ENCODE data around the gene NCSTN.

NCSTN gene

GRCh38 chr1:160351629-160352028 is 8.4 kb downstream of the NCSTN start:
- no peak for DNase-seq (ENCODE audit: low read depth, low spot score)

GRCh38 chr1:160352555-160352954 is 9.4 kb downstream of the NCSTN start:
- no peak for DNase-seq (ENCODE audit: low read depth, low spot score)

DNA sequence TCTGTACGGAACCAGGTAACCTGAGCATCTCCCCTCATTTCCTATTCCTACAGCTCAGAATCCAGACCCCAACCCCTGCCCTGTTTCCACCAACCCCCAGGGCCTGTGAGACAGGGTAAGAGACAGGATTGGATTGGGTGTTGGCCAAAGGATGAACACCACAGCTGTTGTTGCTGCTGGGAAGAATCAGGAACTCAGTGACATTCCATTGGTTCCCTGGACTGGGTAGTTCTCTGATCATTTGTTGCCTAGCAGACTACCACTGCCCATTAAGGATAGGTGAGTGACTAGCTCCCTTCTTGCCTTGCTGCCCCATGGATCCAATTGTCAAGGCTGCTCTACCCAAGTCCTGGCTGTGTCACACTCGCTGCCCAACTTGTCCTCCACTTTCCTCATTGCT is 10.0 kb downstream of the NCSTN start:
- no peak for DNase-seq (ENCODE audit: low read depth, low spot score)

GRCh38 chr1:160354388-160354985 is 11.3 kb downstream of the NCSTN start:
- no peak for DNase-seq (ENCODE audit: low read depth, low spot score)

DNA sequence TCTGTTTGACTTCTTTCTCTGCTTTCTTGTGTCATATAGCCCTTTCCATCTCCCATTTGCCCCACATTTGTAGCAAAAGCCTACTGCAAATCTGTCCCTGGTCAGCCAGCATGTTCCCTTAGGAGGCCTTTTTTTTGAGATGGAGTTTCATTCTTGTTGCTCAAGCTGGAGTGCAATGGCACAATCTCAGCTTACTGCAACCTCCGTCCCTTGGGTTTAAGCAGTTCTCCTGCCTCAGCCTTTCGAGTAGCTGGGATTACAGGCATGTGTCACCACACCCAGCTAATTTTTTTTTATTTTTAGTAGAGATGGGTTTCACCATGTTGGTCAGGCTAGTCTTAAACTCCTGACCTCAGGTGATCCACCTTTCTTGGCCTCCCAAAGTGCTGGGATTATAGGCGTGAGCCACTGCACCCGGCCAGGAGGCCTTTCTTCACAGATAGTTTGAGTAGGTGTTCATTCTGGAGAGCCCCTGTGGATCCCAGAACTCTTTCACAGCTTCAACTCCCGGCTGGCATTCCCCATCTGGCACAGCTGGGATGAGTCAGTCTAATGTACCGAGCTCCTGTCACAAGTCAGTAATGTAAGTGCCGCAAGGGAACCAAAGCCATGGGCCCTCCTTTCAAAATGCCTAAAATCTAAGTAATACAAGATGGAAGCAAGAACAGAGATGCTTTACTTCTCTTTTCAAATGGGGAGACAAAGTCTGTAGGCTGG is 14.3 kb downstream of the NCSTN start:
- no peak for DNase-seq (ENCODE audit: low read depth, low spot score)

- no peak for DNase-seq (ENCODE audit: low read depth, low spot score)
Observed at GRCh38 chr1:160358073-160358472, 14.9 kb downstream of the NCSTN start.

DNA sequence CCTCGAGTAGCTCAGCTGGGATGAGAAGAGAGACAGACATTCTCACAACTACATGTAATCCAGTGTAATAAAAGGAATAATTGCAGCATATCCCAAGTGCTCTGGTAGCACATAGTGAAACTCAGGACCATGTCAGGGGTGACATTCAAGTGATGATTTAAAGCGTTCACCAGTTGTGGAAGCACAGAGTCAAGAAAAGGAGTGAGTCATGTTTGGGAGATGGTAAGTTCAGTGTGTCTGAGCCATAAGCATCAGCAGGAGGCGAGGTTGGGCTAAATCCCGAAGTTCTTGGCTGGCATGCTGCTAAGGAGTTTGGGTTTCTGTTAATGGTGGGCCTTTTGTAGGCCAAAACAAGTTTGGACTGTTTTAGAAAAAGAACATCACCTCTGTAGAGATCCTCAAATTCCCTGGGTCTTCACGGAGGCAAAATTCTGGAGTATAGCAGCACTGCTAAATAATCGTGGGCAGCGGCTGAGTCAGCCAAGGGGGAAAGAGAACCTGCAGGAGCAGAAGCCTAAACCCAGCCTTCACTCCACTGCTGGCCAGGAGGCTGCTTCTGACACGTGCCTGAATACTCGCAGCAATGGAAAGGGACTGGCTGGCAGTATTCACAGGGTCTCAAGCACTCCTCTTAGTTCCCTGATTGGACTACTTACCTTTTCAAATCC is 16.5 kb downstream of the NCSTN start:
- DNase-seq (ENCODE audit: low read depth, low spot score) = no peak

DNA sequence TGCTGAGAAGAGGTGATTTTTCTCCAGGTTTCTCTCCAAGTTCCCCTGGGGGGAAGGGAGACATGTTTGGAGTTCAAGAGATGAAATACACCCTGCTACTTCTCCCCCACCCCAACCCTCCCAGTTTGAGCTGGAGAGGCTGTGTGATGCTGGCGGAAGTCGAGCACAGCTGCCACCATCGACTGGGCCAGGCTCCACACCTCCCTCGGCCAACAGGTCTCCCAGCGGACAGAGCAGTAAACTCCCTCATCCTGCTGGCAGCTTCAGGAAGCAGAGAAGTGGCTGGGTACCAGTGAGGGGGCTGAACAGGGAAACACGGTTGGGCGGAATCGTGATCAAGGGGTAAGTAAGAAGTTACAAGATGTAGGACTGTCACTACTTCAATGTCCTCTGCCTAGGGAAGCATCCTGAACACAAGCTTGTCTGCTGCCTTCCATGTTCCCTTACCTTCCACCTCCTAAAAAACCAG is 17.1 kb downstream of the NCSTN start:
- DNase-seq (ENCODE audit: low read depth, low spot score) = no peak

DNA sequence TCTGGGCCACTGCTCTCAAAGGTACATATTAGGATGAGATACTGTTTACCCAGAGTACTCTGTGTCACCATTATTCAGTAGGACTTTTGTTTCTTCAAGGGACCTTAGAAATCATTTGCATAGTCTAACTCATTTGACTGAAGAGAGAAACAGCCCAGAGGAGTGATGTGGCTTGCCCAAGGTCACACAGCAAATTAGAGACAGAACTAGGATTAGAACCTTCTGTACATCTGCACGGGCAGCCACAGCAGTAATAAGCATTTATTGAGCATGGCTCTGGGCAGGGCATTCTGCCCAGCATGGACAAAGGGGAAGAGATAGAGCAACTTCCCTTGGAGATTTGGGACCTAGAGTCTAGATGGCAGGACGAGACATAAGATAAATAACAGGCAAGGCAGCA is 18.0 kb downstream of the NCSTN start:
- no peak for DNase-seq (ENCODE audit: low read depth, low spot score)

GRCh38 chr1:160361814-160362167 is 18.6 kb downstream of the NCSTN start:
- no peak for DNase-seq (ENCODE audit: low read depth, low spot score)

- no peak for DNase-seq (ENCODE audit: low read depth, low spot score)
Observed at GRCh38 chr1:160362168-160362957, 19.2 kb downstream of the NCSTN start.

GRCh38 chr1:160363010-160363409 is 19.8 kb downstream of the NCSTN start:
- DNase-seq (ENCODE audit: low read depth, low spot score) = no peak

GRCh38 chr1:160363951-160364735 is 21.0 kb downstream of the NCSTN start:
- DNase-seq (ENCODE audit: low read depth, low spot score) = no peak

- no peak for DNase-seq (ENCODE audit: low read depth, low spot score)
Observed at GRCh38 chr1:160365325-160365724, 22.1 kb downstream of the NCSTN start.

DNA sequence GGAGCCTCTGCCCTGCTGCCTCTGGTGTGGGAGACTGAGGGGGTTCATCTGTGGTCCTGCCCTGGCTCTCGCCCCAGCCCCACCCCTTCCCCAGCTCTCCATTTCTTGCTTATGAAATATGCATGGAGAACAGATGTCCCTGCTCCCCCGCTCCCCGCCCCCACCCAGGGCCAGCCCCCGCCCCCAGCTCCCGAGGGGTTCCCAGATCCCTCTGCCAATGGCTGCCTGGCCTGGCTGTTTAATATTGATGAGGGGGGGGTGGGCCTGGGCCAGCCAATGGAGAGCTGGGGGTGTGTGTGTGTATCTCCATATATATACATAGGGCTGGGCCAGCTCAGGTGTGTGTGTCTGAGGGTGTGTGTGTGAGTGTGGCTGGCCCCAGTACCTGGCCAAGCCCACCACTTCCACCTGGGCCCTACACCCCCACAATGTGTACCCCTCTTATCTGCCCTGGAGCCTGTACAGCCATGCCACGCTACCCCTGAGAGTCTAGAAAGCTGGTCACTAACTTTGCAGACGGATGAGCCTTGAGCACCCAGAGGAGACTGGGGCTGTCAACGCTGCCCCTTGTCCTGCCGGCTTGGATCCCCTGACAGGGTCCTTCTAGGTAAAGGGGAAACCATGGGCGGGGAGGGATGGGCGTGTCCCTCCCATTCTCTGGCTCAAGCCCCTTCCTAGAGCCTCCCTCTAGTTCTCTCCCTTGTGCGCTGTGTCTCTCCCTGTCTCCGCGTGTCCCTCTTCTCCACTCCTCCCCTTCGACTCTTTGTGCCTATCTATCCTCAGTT is 23.7 kb downstream of the NCSTN start, which contains the start of gene NHLH1:
NHLH1 (plus strand) TSS at position 341 of the 785 bp plus-strand sequence. CDS start 3,661 bp downstream, outside the sequence.
- DNase-seq (ENCODE audit: low read depth, low spot score) = no peak

GRCh38 chr1:160367516-160367900 is 24.3 kb downstream of the NCSTN start:
- no peak for DNase-seq (ENCODE audit: low read depth, low spot score)

GRCh38 chr1:160367934-160368923 is 25.0 kb downstream of the NCSTN start:
- DNase-seq (ENCODE audit: low read depth, low spot score) = no peak

DNA sequence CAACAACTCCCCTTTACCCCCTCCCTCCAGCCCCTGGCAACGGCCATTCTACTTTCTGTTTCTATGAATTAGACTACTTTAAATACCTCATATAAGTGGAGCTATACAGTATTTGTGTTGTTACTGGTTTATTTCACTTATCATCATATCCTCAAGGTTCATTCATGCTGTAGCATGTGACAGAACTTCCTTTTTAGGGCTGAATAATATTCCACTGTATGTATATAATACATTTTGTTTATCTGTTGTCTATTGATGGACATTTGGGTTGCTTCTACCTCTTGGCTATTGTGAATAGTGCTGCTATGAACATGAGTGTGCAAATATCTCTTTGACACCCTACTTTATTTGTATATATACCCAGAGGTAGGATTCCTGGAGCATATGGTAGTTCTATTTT is 25.9 kb downstream of the NCSTN start:
- DNase-seq (ENCODE audit: low read depth, low spot score) = no peak

Data from smooth muscle cell of the brain vasculature (primary cell).